Measurements from ENCODE around the gene LRBA.

DNA sequence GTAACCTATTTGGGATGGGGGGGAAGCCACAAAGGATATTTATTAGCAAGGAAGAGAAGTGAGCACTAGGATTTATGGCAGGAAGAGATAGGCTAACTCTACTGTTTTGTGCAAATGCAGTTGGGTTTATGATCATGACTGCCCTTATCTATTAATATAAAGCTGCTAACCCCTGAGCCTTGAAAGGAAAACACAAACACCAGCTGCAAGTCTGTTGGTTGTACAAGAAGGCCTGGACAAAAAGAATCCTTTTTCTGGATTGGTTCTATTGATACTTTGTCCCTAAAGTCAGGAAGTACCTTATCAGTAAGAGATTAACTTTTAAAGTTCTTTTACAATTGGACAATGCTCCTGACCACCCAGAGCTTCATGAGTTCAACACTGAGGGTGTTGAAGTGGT is 188.8 kb downstream of the LRBA start:
- TF ChIP-seq, protein P1, sequence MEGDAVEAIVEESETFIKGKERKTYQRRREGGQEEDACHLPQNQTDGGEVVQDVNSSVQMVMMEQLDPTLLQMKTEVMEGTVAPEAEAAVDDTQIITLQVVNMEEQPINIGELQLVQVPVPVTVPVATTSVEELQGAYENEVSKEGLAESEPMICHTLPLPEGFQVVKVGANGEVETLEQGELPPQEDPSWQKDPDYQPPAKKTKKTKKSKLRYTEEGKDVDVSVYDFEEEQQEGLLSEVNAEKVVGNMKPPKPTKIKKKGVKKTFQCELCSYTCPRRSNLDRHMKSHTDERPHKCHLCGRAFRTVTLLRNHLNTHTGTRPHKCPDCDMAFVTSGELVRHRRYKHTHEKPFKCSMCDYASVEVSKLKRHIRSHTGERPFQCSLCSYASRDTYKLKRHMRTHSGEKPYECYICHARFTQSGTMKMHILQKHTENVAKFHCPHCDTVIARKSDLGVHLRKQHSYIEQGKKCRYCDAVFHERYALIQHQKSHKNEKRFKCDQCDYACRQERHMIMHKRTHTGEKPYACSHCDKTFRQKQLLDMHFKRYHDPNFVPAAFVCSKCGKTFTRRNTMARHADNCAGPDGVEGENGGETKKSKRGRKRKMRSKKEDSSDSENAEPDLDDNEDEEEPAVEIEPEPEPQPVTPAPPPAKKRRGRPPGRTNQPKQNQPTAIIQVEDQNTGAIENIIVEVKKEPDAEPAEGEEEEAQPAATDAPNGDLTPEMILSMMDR (conservative IDR thresholded peaks at IDR 0.05), result no peak
- TF ChIP-seq EZH2 (IDR thresholded peaks at IDR 0.05; ENCODE audit: low read depth), result no peak

Data from PC-9 (cell line).